ENCODE data around the gene NOTCH1. TPM values are rescaled to one million over a fixed set of nuclear protein-coding genes. Genes with fewer than 3 reads are reported as not detected.

NOTCH1 gene
- total and polyA plus RNA-seq, 2 of the 13 experiments (the other 11 are each of a cell fraction or from before 2014, with no cell fraction given), result 0.09 to 0.35 TPM

GRCh38 chr9:136484153-136485048 lies 61.4 kb downstream of the NOTCH1 start (continued):
- TF ChIP-seq MLLT10 (CRISPR knock-in tag; IDR thresholded peaks at IDR 0.05) (no peak), ZSCAN9 (CRISPR knock-in tag; IDR thresholded peaks at IDR 0.05; ENCODE audit: borderline replicate concordance) (no peak), REST (IDR thresholded peaks at IDR 0.05; ENCODE audit: borderline replicate concordance in 1 of 2, low read depth in 1 of 2, low read length in 2 of 2) (no peak), TRIM24 (CRISPR knock-in tag; IDR thresholded peaks at IDR 0.05) (no peak), HNF1B (CRISPR knock-in tag; IDR thresholded peaks at IDR 0.05) (peak; percentile 59; the same call in 1 of the 2 replicates), CERS6 (CRISPR knock-in tag; IDR thresholded peaks at IDR 0.05) (peak; percentile 39; the same call in 1 of the 2 replicates), MED13 (CRISPR knock-in tag; IDR thresholded peaks at IDR 0.05) (no peak), SAFB2 (CRISPR knock-in tag; IDR thresholded peaks at IDR 0.05; ENCODE audit: borderline replicate concordance, low read depth) (no peak), ZNF430 (CRISPR knock-in tag; IDR thresholded peaks at IDR 0.05) (0 out of 2 replicates have a peak, but pooled peaks have one; percentile 24), DRAP1 (CRISPR knock-in tag; IDR thresholded peaks at IDR 0.05) (no peak), IRF9 (CRISPR knock-in tag; IDR thresholded peaks at IDR 0.05; ENCODE audit: borderline replicate concordance) (0 out of 2 replicates have a peak, but pooled peaks have one; percentile 17), ZNF235 (CRISPR knock-in tag; IDR thresholded peaks at IDR 0.05; ENCODE audit: borderline replicate concordance) (no peak), LCORL (IDR thresholded peaks at IDR 0.05) (no peak), LCORL (CRISPR knock-in tag; IDR thresholded peaks at IDR 0.05) (0 out of 2 replicates have a peak, but pooled peaks have one; percentile 36), SIN3B (IDR thresholded peaks at IDR 0.05; ENCODE audit: low read length) (no peak), SNAI1 (CRISPR knock-in tag; IDR thresholded peaks at IDR 0.05; ENCODE audit: borderline replicate concordance) (no peak), EZH2 (conservative IDR thresholded peaks at IDR 0.05; ENCODE audit: low read depth, low read length) (no peak), POGK (CRISPR knock-in tag; conservative IDR thresholded peaks at IDR 0.05) (peak; percentile 38), POLR2A (IDR thresholded peaks at IDR 0.05; ENCODE audit: insufficient read depth in 1 of 2, low read depth in 2 of 2, low read length in 2 of 2) (peak in 1 of 2 experiments; percentile 76; a peak in 2 of 4 replicates)
